ENCODE measurements around the gene CKS1B.

DNA sequence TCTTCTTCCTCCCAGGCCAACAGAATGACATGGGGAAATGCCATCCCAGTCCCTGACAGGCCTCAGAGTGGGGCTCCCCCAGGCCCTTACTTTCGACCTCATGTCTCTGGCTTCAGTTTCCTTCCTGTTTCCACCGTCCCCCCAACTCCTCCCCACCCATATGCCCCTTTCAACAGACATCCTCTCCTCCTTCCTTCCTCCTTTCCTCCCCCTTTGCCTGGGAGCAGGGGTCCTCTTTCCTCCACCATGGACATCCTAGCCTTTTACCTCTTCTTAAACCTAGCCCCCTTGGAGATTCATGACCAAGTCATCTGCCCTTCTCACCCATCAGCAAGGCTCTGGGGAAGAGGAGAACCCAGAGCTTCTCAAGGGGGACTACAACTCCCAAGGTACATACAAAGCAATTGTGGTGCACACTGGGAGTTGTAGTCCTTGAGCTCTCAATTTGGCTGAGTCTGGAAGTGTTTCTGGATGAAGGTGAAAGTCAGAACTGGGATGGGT, 32.2 kb downstream of the CKS1B start:
- TF ChIP-seq, protein P1, sequence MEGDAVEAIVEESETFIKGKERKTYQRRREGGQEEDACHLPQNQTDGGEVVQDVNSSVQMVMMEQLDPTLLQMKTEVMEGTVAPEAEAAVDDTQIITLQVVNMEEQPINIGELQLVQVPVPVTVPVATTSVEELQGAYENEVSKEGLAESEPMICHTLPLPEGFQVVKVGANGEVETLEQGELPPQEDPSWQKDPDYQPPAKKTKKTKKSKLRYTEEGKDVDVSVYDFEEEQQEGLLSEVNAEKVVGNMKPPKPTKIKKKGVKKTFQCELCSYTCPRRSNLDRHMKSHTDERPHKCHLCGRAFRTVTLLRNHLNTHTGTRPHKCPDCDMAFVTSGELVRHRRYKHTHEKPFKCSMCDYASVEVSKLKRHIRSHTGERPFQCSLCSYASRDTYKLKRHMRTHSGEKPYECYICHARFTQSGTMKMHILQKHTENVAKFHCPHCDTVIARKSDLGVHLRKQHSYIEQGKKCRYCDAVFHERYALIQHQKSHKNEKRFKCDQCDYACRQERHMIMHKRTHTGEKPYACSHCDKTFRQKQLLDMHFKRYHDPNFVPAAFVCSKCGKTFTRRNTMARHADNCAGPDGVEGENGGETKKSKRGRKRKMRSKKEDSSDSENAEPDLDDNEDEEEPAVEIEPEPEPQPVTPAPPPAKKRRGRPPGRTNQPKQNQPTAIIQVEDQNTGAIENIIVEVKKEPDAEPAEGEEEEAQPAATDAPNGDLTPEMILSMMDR (conservative IDR thresholded peaks at IDR 0.05; ENCODE audit: low read length): no peak
- TF ChIP-seq EZH2phosphoT487 (IDR thresholded peaks at IDR 0.05; ENCODE audit: borderline replicate concordance, low read depth, low read length): no peak

Measured in OCI-LY7 (cell line).